Measurements from ENCODE around the gene PRDM16.

- TF ChIP-seq JUN (CRISPR knock-in tag; IDR thresholded peaks at IDR 0.05) (no peak), IRF2 (CRISPR knock-in tag; IDR thresholded peaks at IDR 0.05; ENCODE audit: borderline replicate concordance, low read depth) (no peak), NFYB (CRISPR knock-in tag; conservative IDR thresholded peaks at IDR 0.05; ENCODE audit: low read depth) (no peak), ZNF121 (CRISPR knock-in tag; IDR thresholded peaks at IDR 0.05) (no peak)
- TF ChIP-seq, protein P1, sequence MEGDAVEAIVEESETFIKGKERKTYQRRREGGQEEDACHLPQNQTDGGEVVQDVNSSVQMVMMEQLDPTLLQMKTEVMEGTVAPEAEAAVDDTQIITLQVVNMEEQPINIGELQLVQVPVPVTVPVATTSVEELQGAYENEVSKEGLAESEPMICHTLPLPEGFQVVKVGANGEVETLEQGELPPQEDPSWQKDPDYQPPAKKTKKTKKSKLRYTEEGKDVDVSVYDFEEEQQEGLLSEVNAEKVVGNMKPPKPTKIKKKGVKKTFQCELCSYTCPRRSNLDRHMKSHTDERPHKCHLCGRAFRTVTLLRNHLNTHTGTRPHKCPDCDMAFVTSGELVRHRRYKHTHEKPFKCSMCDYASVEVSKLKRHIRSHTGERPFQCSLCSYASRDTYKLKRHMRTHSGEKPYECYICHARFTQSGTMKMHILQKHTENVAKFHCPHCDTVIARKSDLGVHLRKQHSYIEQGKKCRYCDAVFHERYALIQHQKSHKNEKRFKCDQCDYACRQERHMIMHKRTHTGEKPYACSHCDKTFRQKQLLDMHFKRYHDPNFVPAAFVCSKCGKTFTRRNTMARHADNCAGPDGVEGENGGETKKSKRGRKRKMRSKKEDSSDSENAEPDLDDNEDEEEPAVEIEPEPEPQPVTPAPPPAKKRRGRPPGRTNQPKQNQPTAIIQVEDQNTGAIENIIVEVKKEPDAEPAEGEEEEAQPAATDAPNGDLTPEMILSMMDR (IDR thresholded peaks at IDR 0.05): no peak
Observed at GRCh38 chr1:3472906-3473305, 403.9 kb downstream of the PRDM16 start.
